GM12878 (cell line): Measurements from ENCODE around the gene DEFB108B.
"Not testable (repeated sequence)": the region's sequence is repeated elsewhere in the genome, so short reads cannot be mapped to it uniquely, and the experiment has no call there.

Experiments
- BACH1 ChIP-seq: fragments of 450-650 bp; IDR thresholded peaks from 2 replicates; pipeline ENCODE4 v1.6.1; 2017; ENCODE audit warnings: mild to moderate bottlenecking, borderline replicate concordance
- CHD2 ChIP-seq: IDR thresholded peaks from 2 replicates; pipeline ENCODE4 v1.6.1; 2011; ENCODE audit warnings: low read depth, low read length, improper control_type of control experiment, borderline replicate concordance
- EZH2 ChIP-seq: IDR thresholded peaks from 2 replicates; pipeline ENCODE4 v1.6.1; 2012; ENCODE audit warnings: low read depth, mild to moderate bottlenecking, control low read depth, inconsistent platforms, low read length, borderline replicate concordance; ENCODE audit not compliant: control insufficient read depth
- FOS ChIP-seq: IDR thresholded peaks from 3 replicates; pipeline ENCODE4 v1.6.1; 2011; ENCODE audit warnings: borderline replicate concordance; ENCODE audit not compliant: insufficient read length; ENCODE audit errors: extremely low read depth
- MTA3 ChIP-seq: IDR thresholded peaks from 2 replicates; pipeline ENCODE4 v1.6.1; 2012; ENCODE audit warnings: low read length, inconsistent platforms, borderline replicate concordance
- NFYB ChIP-seq: IDR thresholded peaks from 2 replicates; pipeline ENCODE4 v1.6.1; 2011; ENCODE audit warnings: low read depth, mild to moderate bottlenecking, low read length, improper control_type of control experiment, moderate library complexity; ENCODE audit not compliant: insufficient read depth
- POLR2A ChIP-seq: IDR thresholded peaks from 2 replicates; pipeline ENCODE4 v1.6.1; 2011; ENCODE audit warnings: low read depth, mild to moderate bottlenecking, low read length
- ZNF207 ChIP-seq: fragments of 450-650 bp; IDR thresholded peaks from 2 replicates; pipeline ENCODE4 v1.6.1; 2014; ENCODE audit warnings: antibody characterized with exemption, mild to moderate bottlenecking, borderline replicate concordance
- ZNF217 ChIP-seq: fragments of 450-650 bp; IDR thresholded peaks from 2 replicates; pipeline ENCODE4 v1.6.1; 2017; ENCODE audit warnings: antibody characterized with exemption, mild to moderate bottlenecking
- TF ChIP-seq, protein P1 (sequence below), 3 experiments: IDR thresholded peaks in 2 of 3; conservative IDR thresholded peaks in 1 of 3; 2 replicates each; pipeline ENCODE4 v1.5.1; 2011; ENCODE audit warnings: low read depth in 3 of 3, low read length in 3 of 3, mild to moderate bottlenecking in 3 of 3, control low read depth in 2 of 3, moderate library complexity in 2 of 3, inconsistent platforms in 1 of 3, mixed read lengths in 1 of 3; ENCODE audit not compliant: control insufficient read depth in 2 of 3, insufficient read depth in 1 of 3; ENCODE audit errors: extremely low read depth in 1 of 3
- TF ChIP-seq, protein P2 (sequence below): fragments of 450-650 bp; IDR thresholded peaks from 2 replicates; pipeline ENCODE4 v1.6.1; 2018; ENCODE audit warnings: borderline replicate concordance, mild to moderate bottlenecking; ENCODE audit not compliant: partially characterized antibody

DNA sequence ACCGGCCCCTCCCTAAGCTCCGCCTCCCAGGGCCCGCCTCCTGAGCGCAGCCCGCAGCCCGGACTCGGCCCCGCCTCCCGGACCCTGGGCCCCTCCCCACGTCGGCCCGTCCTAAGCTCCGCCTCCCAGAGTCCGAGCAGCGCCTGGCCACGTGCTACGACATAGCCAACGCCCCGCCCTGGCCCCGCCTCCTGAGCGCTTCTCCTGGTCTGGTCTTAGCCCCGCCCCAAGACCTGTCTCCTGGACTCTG lies 46.2 kb upstream of the DEFB108B start:
- TF ChIP-seq, protein P1, sequence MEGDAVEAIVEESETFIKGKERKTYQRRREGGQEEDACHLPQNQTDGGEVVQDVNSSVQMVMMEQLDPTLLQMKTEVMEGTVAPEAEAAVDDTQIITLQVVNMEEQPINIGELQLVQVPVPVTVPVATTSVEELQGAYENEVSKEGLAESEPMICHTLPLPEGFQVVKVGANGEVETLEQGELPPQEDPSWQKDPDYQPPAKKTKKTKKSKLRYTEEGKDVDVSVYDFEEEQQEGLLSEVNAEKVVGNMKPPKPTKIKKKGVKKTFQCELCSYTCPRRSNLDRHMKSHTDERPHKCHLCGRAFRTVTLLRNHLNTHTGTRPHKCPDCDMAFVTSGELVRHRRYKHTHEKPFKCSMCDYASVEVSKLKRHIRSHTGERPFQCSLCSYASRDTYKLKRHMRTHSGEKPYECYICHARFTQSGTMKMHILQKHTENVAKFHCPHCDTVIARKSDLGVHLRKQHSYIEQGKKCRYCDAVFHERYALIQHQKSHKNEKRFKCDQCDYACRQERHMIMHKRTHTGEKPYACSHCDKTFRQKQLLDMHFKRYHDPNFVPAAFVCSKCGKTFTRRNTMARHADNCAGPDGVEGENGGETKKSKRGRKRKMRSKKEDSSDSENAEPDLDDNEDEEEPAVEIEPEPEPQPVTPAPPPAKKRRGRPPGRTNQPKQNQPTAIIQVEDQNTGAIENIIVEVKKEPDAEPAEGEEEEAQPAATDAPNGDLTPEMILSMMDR (IDR thresholded peaks at IDR 0.05 in 2 of 3, conservative IDR thresholded peaks at IDR 0.05 in 1 of 3; ENCODE audit: control insufficient read depth in 2 of 3, extremely low read depth in 1 of 3, insufficient read depth in 1 of 3, low read depth in 3 of 3, low read length in 3 of 3) = not testable (repeated sequence)
- not testable (repeated sequence) for TF ChIP-seq CHD2, MTA3, EZH2, BACH1, ZNF217, NFYB, ZNF207, FOS, POLR2A
- TF ChIP-seq, protein P2, sequence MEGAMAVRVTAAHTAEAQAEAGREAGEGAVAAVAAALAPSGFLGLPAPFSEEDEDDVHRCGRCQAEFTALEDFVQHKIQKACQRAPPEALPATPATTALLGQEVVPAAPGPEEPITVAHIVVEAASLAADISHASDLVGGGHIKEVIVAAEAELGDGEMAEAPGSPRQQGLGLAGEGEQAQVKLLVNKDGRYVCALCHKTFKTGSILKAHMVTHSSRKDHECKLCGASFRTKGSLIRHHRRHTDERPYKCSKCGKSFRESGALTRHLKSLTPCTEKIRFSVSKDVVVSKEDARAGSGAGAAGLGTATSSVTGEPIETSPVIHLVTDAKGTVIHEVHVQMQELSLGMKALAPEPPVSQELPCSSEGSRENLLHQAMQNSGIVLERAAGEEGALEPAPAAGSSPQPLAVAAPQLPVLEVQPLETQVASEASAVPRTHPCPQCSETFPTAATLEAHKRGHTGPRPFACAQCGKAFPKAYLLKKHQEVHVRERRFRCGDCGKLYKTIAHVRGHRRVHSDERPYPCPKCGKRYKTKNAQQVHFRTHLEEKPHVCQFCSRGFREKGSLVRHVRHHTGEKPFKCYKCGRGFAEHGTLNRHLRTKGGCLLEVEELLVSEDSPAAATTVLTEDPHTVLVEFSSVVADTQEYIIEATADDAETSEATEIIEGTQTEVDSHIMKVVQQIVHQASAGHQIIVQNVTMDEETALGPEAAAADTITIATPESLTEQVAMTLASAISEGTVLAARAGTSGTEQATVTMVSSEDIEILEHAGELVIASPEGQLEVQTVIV = not testable (repeated sequence)
